AG09319 (cell line): ENCODE measurements around the gene DLX2.

Experiments used
- DNase-seq: peaks from one replicate; pipeline ENCODE4 v3.0.0-alpha.2; 2010; ENCODE audit warnings: low read depth; ENCODE audit errors: extremely low read depth
- CTCF ChIP-seq: IDR thresholded peaks from 2 replicates; pipeline ENCODE4 v1.5.1; 2011; ENCODE audit warnings: low read depth, mild to moderate bottlenecking, inconsistent platforms, low read length, moderate library complexity

The DLX2 gene

GRCh38 chr2:172134270-172134669, 31.6 kb upstream of the DLX2 start:
- no peak for TF ChIP-seq CTCF
- no peak for DNase-seq

GRCh38 chr2:172131713-172132555, 29.2 kb upstream of the DLX2 start:
- DNase-seq = no peak
- no peak for TF ChIP-seq CTCF

DNA sequence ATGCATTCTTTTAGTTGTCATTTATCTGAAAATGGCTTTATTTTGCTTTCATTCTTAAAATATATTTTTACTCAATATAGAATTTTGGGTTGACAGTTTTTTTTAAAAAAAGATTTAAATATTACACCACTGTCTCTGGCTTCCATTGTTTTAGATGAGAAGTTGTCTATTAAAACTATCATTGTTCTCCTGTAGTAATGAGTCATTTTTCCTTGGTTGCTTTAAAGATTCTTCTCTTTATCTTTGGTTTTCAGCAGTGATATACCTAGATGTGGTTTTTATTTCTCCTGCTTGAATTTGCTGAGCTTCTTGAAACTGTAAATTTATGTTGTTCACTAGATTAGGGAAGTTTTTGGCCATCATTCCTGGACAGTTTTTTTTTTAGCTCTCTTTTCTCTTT, 26.7 kb upstream of the DLX2 start:
- DNase-seq = no peak
- TF ChIP-seq CTCF = no peak

GRCh38 chr2:172128484-172128883, 25.8 kb upstream of the DLX2 start:
- no peak for TF ChIP-seq CTCF
- no peak for DNase-seq

DNA sequence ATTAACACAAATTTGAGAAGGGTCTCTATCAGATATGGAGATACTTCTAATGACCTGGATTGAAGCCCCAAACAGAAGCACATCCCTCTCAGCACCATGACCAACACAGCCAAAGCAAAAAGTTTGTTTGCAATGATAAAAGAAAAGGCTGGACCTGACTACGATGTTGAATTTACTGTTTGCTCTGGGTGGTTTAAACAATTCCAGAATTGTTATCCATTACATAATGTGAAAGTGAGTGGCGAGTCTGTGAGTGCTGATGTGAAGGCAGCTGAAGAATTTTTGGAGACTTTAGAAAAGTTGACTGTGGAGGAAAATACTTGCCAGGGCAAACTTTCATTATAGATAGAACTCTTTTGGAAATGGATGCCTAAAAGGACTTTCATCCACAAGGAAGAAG, 17.4 kb upstream of the DLX2 start:
- DNase-seq = no peak
- TF ChIP-seq CTCF = no peak

GRCh38 chr2:172119089-172119488, 16.4 kb upstream of the DLX2 start:
- no peak for TF ChIP-seq CTCF
- no peak for DNase-seq

- no peak for DNase-seq
- TF ChIP-seq CTCF = no peak
These were observed 13.4 kb upstream of the DLX2 start for GRCh38 chr2:172116107-172116506.
